NCI-H2227 (cell line): ENCODE measurements around the gene SERPINH1.

Source experiments
- DNase-seq: peaks from one replicate; lab custom pipeline; 2025; ENCODE audit not compliant: unreplicated experiment; lab: John Stamatoyannopoulos, UW

SERPINH1 gene

GRCh38 chr11:75554258-75555022, 7.6 kb upstream of the SERPINH1 start:
- peak; percentile 94 for DNase-seq

- no peak for DNase-seq
Measured at GRCh38 chr11:75555079-75555811, 6.8 kb upstream of the SERPINH1 start.

- no peak for DNase-seq
Measured at GRCh38 chr11:75556275-75556674, 5.8 kb upstream of the SERPINH1 start.

- DNase-seq = no peak
Measured at GRCh38 chr11:75557666-75558494, 4.2 kb upstream of the SERPINH1 start.

- DNase-seq = peak; percentile 57
Measured at GRCh38 chr11:75558939-75559843, 2.9 kb upstream of the SERPINH1 start.

GRCh38 chr11:75560644-75561043, 1.4 kb upstream of the SERPINH1 start:
- no peak for DNase-seq

GRCh38 chr11:75561426-75562047, 516 bp upstream of the SERPINH1 start:
- no peak for DNase-seq

GRCh38 chr11:75562836-75563484, 907 bp downstream of the SERPINH1 start:
- DNase-seq = peak; percentile 70

- DNase-seq = no peak
Measured at GRCh38 chr11:75563501-75563977, 1.5 kb downstream of the SERPINH1 start.

GRCh38 chr11:75563978-75564552, 2.0 kb downstream of the SERPINH1 start:
- peak; percentile 65 for DNase-seq

- no peak for DNase-seq
Measured at GRCh38 chr11:75565221-75565814, 3.3 kb downstream of the SERPINH1 start.

- DNase-seq = no peak
Measured at GRCh38 chr11:75565916-75566762, 4.1 kb downstream of the SERPINH1 start.

GRCh38 chr11:75566763-75567279, 4.8 kb downstream of the SERPINH1 start:
- DNase-seq = no peak

- no peak for DNase-seq
Measured at GRCh38 chr11:75567971-75568370, 5.9 kb downstream of the SERPINH1 start.

- DNase-seq = no peak
Measured at GRCh38 chr11:75568616-75569219, 6.7 kb downstream of the SERPINH1 start.

- no peak for DNase-seq
Measured at GRCh38 chr11:75570559-75571139, 8.6 kb downstream of the SERPINH1 start.

GRCh38 chr11:75571625-75572024, 9.6 kb downstream of the SERPINH1 start:
- DNase-seq = no peak
